HepG2 (cell line): Measurements from ENCODE around the gene ASXL1. TPM values are rescaled to one million over a fixed set of nuclear protein-coding genes. Genes with fewer than 3 reads are reported as not detected.

Experiments
- CREB3 ChIP-seq: sonication (generic); formaldehyde crosslinking; IDR thresholded peaks from 2 replicates; pipeline ENCODE4 v1.5.0; 2020; ENCODE audit warnings: missing genetic modification reagents
- ELF3 ChIP-seq: IDR thresholded peaks from 2 replicates; pipeline ENCODE4 v1.6.1; 2016; ENCODE audit warnings: missing genetic modification reagents, missing compliant biosample characterization
- FOXP4 ChIP-seq: sonication (generic); formaldehyde crosslinking; IDR thresholded peaks from 2 replicates; pipeline ENCODE4 v1.4.0; 2020; ENCODE audit warnings: missing genetic modification reagents
- GATA4 ChIP-seq: sonication (generic); IDR thresholded peaks from 2 replicates; pipeline ENCODE4 v1.6.1; 2016; ENCODE audit warnings: antibody characterized with exemption, low read depth, borderline replicate concordance
- GPN1 ChIP-seq: sonication (generic); formaldehyde crosslinking; IDR thresholded peaks from 2 replicates; pipeline ENCODE4 v1.5.1; 2020; ENCODE audit warnings: missing genetic modification reagents, borderline replicate concordance
- GTF2F1 ChIP-seq: fragments of 150-350 bp; IDR thresholded peaks from 2 replicates; pipeline ENCODE4 v1.6.1; 2014; ENCODE audit warnings: low read length
- NCOA2 ChIP-seq: sonication (generic); formaldehyde crosslinking; IDR thresholded peaks from 2 replicates; pipeline ENCODE4 v1.8.0; 2022; ENCODE audit warnings: inconsistent platforms
- PCBP2 ChIP-seq: fragments of 200-400 bp; formaldehyde crosslinking; optimal IDR thresholded peaks from 2 replicates; pipeline ENCODE3; 2018; ENCODE audit warnings: low read length, low read depth; ENCODE audit not compliant: poor library complexity, severe bottlenecking
- RAD51 ChIP-seq: fragments of 450-650 bp; IDR thresholded peaks from 2 replicates; pipeline ENCODE4 v1.6.1; 2016; ENCODE audit warnings: borderline replicate concordance
- REL ChIP-seq: sonication (generic); formaldehyde crosslinking; conservative IDR thresholded peaks from 2 replicates; pipeline ENCODE4 v1.8.0; 2022; ENCODE audit warnings: mild to moderate bottlenecking, missing genetic modification reagents, moderate library complexity
- TEAD2 ChIP-seq: sonication (generic); formaldehyde crosslinking; IDR thresholded peaks from 2 replicates; pipeline ENCODE4 v1.9.0; 2021; ENCODE audit warnings: missing genetic modification reagents
- YEATS2 ChIP-seq: sonication (generic); formaldehyde crosslinking; IDR thresholded peaks from 2 replicates; pipeline ENCODE4 v1.4.0; 2020; ENCODE audit warnings: missing genetic modification reagents, borderline replicate concordance
- ZBTB39 ChIP-seq: sonication (generic); formaldehyde crosslinking; IDR thresholded peaks from 2 replicates; pipeline ENCODE4 v1.5.0; 2020; ENCODE audit warnings: missing genetic modification reagents
- ZIK1 ChIP-seq: sonication (generic); formaldehyde crosslinking; IDR thresholded peaks from 2 replicates; pipeline ENCODE4 v1.5.0; 2020; ENCODE audit warnings: mild to moderate bottlenecking, low read depth, missing genetic modification reagents, borderline replicate concordance
- ZNF160 ChIP-seq: sonication (generic); formaldehyde crosslinking; IDR thresholded peaks from 2 replicates; pipeline ENCODE4 v1.8.0; 2022; ENCODE audit warnings: mild to moderate bottlenecking, inconsistent platforms, missing genetic modification reagents
- ZNF496 ChIP-seq: sonication (generic); formaldehyde crosslinking; IDR thresholded peaks from 2 replicates; pipeline ENCODE4 v1.8.1; 2023; ENCODE audit warnings: mild to moderate bottlenecking, moderate library complexity, missing genetic modification reagents; ENCODE audit not compliant: insufficient replicate concordance
- ZNF503 ChIP-seq: sonication (generic); formaldehyde crosslinking; IDR thresholded peaks from 2 replicates; pipeline ENCODE4 v1.4.0; 2020; ENCODE audit warnings: missing genetic modification reagents
- ZNF850 ChIP-seq: sonication (generic); formaldehyde crosslinking; conservative IDR thresholded peaks from 2 replicates; pipeline ENCODE4 v1.9.0; 2021; ENCODE audit warnings: mild to moderate bottlenecking, missing genetic modification reagents
- polyA plus RNA-seq, 8 experiments: library from polyadenylated mRNA; depleted of rRNA in 3 of 8; stranded (reverse) in 7 of 8; unstranded in 1 of 8; fragments of >200 nt; fragmentation: Illumina TruSeq in 4 of 8; extraction: Trizol in 4 of 8; gene quantifications; 2 replicates each; pipeline versions ENCODE4 v1.2.1 to v1.2.3, GENCODE V29; 2011 to 2016; ENCODE audit warnings: low read depth in 4 of 8, missing spikeins in 1 of 8, mixed read lengths in 1 of 8; ENCODE audit not compliant: insufficient read depth in 1 of 8
- total RNA-seq, 5 experiments: library from RNA; depleted of rRNA; stranded (reverse); fragments of >200 nt; fragmentation: Illumina TruSeq; extraction: Trizol; gene quantifications; 2 replicates each; pipeline ENCODE4 v1.2.3, GENCODE V29; 2016; ENCODE audit warnings: low read depth in 1 of 5
- TF ChIP-seq, protein P1 (sequence below): sonication (generic); formaldehyde crosslinking; IDR thresholded peaks from 2 replicates; pipeline ENCODE4 v1.8.0; 2022; ENCODE audit warnings: missing genetic modification reagents, mild to moderate bottlenecking, inconsistent platforms, borderline replicate concordance
- TF ChIP-seq, protein P2 (sequence below), 2 experiments: sonication (generic) in 1 of 2; formaldehyde crosslinking in 1 of 2; IDR thresholded peaks; 2 replicates each; pipeline versions ENCODE4 v1.5.1 to v1.6.1; 2011 to 2020; ENCODE audit warnings: borderline replicate concordance in 1 of 2, low read depth in 1 of 2, low read length in 1 of 2, mild to moderate bottlenecking in 1 of 2, missing genetic modification reagents in 1 of 2, moderate library complexity in 1 of 2

ASXL1 gene
- total and polyA plus RNA-seq, 2 of the 13 experiments (the other 11 are each of a cell fraction or from before 2014, with no cell fraction given), result 62.1 to 74.8 TPM

- TF ChIP-seq CREB3 (no peak), GPN1 (CRISPR knock-in tag) (no peak), YEATS2 (CRISPR knock-in tag) (no peak), PCBP2 (no peak), GATA4 (no peak), ELF3 (CRISPR knock-in tag) (peak; percentile 72), ZNF160 (CRISPR knock-in tag) (no peak), ZBTB39 (no peak), REL (no peak), GTF2F1 (no peak), RAD51 (no peak), ZNF496 (no peak), FOXP4 (CRISPR knock-in tag) (no peak; the same call in 1 of the 2 replicates), NCOA2 (CRISPR knock-in tag) (0 out of 2 replicates have a peak, but pooled peaks have one; percentile 36), ZNF503 (CRISPR knock-in tag) (no peak), ZIK1 (no peak), ZNF850 (CRISPR knock-in tag) (no peak), TEAD2 (CRISPR knock-in tag) (no peak)
- TF ChIP-seq, protein P1, sequence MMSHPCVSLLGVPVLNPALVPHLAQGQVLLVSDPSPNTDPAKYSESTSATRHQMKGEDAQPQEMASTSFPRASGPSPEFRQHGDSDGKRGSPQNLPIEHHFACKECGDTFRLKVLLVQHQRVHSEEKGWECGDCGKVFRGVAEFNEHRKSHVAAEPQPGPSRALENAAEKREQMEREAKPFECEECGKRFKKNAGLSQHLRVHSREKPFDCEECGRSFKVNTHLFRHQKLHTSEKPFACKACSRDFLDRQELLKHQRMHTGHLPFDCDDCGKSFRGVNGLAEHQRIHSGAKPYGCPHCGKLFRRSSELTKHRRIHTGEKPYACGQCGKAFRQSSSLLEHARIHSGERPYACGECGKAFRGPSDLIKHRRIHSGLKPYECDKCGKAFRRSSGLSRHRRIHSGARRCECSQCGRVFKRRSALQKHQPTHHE (CRISPR knock-in tag), result no peak
- TF ChIP-seq, protein P2, sequence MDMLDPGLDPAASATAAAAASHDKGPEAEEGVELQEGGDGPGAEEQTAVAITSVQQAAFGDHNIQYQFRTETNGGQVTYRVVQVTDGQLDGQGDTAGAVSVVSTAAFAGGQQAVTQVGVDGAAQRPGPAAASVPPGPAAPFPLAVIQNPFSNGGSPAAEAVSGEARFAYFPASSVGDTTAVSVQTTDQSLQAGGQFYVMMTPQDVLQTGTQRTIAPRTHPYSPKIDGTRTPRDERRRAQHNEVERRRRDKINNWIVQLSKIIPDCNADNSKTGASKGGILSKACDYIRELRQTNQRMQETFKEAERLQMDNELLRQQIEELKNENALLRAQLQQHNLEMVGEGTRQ (IDR thresholded peaks at IDR 0.05; ENCODE audit: low read depth, low read length), result no peak
- TF ChIP-seq, protein P2 (CRISPR knock-in tag; IDR thresholded peaks at IDR 0.05; ENCODE audit: borderline replicate concordance), result no peak
Observed at GRCh38 chr20:32338665-32339064, 19.5 kb upstream of the ASXL1 start (continued).
